Measurements from ENCODE around the gene MMP15.

MMP15 gene

GRCh38 chr16:57992084-57992483 is 33.5 kb upstream of the MMP15 start:
- no peak overlapping the region for H3K4me3 ChIP-seq (ENCODE audit: low read depth, low read length)
- no peak for TF ChIP-seq CTCF (IDR thresholded peaks at IDR 0.05; ENCODE audit: borderline replicate concordance, insufficient read depth, low read depth, low read length)

DNA sequence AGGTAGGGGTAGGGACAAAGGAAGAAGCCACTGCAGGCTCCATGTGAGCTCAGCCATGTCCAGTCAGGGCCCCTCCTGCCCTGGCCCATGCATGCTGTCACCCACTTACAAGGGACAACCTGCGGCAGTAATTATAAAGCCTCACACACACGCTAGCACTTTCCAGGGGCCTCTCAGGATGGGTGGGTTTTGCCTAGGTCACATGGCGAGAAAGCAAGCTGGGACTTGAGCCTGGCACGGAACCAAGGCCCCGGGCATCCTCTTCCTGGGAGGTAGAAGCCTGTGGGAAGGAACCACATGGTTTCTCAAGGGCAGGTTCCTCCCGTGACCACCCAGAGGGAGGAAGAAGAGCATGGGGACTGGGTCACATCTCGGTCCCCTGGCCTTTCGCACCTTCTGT is 32.1 kb upstream of the MMP15 start:
- no peak for TF ChIP-seq CTCF (IDR thresholded peaks at IDR 0.05; ENCODE audit: borderline replicate concordance, insufficient read depth, low read depth, low read length)
- H3K4me3 ChIP-seq (ENCODE audit: low read depth, low read length): no peak overlapping the region

GRCh38 chr16:57993897-57994296 is 31.7 kb upstream of the MMP15 start:
- no peak overlapping the region for H3K4me3 ChIP-seq (ENCODE audit: low read depth, low read length)
- no peak for TF ChIP-seq CTCF (IDR thresholded peaks at IDR 0.05; ENCODE audit: borderline replicate concordance, insufficient read depth, low read depth, low read length)

GRCh38 chr16:57994361-57994760 is 31.2 kb upstream of the MMP15 start:
- no peak for TF ChIP-seq CTCF (IDR thresholded peaks at IDR 0.05; ENCODE audit: borderline replicate concordance, insufficient read depth, low read depth, low read length)
- H3K4me3 ChIP-seq (ENCODE audit: low read depth, low read length): no peak overlapping the region

DNA sequence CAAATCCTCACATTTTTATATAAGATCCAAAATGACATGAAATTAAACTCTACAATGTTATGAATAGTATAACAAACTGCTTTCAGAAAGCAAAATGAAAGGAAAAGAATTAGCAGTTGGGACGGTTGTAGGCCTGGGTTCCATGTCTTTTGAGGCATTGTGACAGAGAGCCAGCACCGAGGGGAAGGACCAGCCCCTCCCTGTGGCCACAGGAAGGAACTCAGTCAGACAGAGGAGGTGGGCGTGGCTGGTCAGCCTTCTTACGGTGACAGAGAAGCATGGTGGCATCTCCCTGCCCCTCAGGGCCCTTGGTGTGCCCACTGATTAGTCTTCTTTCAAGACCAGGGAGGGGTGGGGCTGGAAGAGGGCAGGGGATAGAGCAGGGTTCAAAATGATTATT is 30.8 kb upstream of the MMP15 start:
- peak; percentile 53 for TF ChIP-seq CTCF (IDR thresholded peaks at IDR 0.05; ENCODE audit: borderline replicate concordance, insufficient read depth, low read depth, low read length)
- no peak overlapping the region for H3K4me3 ChIP-seq (ENCODE audit: low read depth, low read length)

- no peak for TF ChIP-seq CTCF (IDR thresholded peaks at IDR 0.05; ENCODE audit: borderline replicate concordance, insufficient read depth, low read depth, low read length)
- H3K4me3 ChIP-seq (ENCODE audit: low read depth, low read length): no peak overlapping the region
Observed at GRCh38 chr16:57995721-57996405, 29.7 kb upstream of the MMP15 start.

DNA sequence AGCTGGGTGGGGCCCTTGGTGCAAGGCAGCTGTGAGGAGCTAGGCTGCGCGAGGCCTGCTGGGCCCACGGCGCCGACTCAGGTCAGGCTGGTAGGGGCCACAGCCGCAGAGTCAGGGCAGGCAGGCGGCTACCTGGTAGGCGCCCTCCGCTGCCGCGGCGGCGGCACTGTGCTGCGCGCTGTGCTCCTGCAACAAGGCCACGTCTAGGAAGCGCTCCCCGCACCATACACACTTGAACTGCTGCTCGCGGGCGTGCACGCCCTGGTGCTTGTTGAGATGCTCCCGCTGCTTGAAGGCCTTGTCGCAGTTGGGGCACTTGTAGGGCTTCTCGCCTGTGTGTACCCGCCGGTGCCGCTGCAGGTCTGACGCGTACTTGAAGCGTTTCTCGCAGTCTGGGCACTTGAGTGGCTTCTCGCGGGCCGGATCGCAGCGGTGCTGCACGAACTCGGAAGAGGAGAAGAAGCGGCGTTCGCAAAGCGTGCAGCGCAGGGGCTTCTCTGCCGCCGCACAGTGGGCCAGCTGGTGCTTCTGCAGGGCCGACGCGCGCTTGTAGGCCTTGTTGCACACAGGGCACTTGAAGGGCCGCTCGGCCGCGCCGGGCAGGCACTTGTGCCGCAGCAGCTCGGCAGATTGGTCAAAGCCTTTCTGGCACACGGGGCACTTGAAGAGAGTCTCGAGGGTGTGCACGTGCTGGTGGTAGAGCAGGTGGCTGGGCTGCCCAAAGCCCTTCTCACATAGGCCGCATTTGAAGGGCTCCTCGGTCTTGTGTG is 29.0 kb upstream of the MMP15 start:
- no peak overlapping the region for H3K4me3 ChIP-seq (ENCODE audit: low read depth, low read length)
- no peak for TF ChIP-seq CTCF (IDR thresholded peaks at IDR 0.05; ENCODE audit: borderline replicate concordance, insufficient read depth, low read depth, low read length)
